GM12878 (cell line): ENCODE data around the gene PREX1. TPM values are rescaled to one million over a fixed set of nuclear protein-coding genes. Genes with fewer than 3 reads are reported as not detected.

Experiments used
- ATAC-seq: fragments of 200-7000 bp; cut with Tn5 transposase; 3 replicates; pipeline ENCODE4 v1.9.1; 2020; ENCODE audit warnings: mild to moderate bottlenecking, moderate library complexity
- BruUV-seq: library from RNA; stranded (reverse); fragments of 400-500 nt; replicated peaks from 2 replicates; lab custom pipeline; 2021; lab: Mats Ljungman, UMichigan
- CTCF ChIA-PET: fragments of 300-600 bp; sonication (Branson Sonifier 250); formaldehyde crosslinking; extraction: SDS; loops from one replicate; lab custom pipeline; 2021; ENCODE audit warnings: inconsistent platforms; lab: Yijun Ruan, JAX
- POLR2A ChIA-PET: fragments of 350-600 bp; formaldehyde crosslinking; extraction: SDS; loops from one replicate; lab custom pipeline; 2021; ENCODE audit warnings: inconsistent platforms; lab: Charles Lee
- RAD21 ChIA-PET: fragments of 300-600 bp; sonication (Branson Sonifier 250); formaldehyde crosslinking; loops from one replicate; lab custom pipeline; 2023; ENCODE audit warnings: antibody characterized with exemption; ENCODE audit not compliant: unreplicated experiment; lab: Charles Lee
- SMC1A ChIA-PET: fragments of 300-600 bp; sonication (Branson Sonifier 250); formaldehyde crosslinking; loops from one replicate; lab custom pipeline; 2023; ENCODE audit not compliant: unreplicated experiment, uncharacterized antibody; lab: Charles Lee
- DNase-seq: peaks from one replicate; pipeline ENCODE4 v3.0.0-alpha.2; 2011; ENCODE audit warnings: low read depth, low spot score
- FAIRE-seq: peaks from 3 replicates; lab custom pipeline; 2011; peaks lifted over from hg19 to GRCh38; lab: Jason Lieb, UNC
- H2AFZ ChIP-seq: 2 replicates; pipeline ENCODE4 v1.6.0; 2011; ENCODE audit warnings: low read depth, low read length, control low read depth; ENCODE audit not compliant: control insufficient read depth
- H3K27ac ChIP-seq: 2 replicates; pipeline ENCODE4 v1.5.1; 2011; ENCODE audit warnings: control low read depth; ENCODE audit not compliant: control insufficient read depth, insufficient read depth
- H3K27me3 ChIP-seq, 2 experiments: replicated peaks in 1 of 2; 2 replicates each; pipeline versions ENCODE4 v1.6.0 to v1.6.1; 2011; ENCODE audit warnings: low read length in 1 of 2; ENCODE audit not compliant: control insufficient read depth in 2 of 2, insufficient read depth in 2 of 2
- H3K36me3 ChIP-seq, 2 experiments: 2 replicates each; pipeline ENCODE4 v1.5.1; 2011; ENCODE audit warnings: low read length in 1 of 2; ENCODE audit not compliant: control insufficient read depth in 2 of 2, insufficient read depth in 2 of 2
- H3K4me1 ChIP-seq: 2 replicates; pipeline ENCODE4 v1.6.1; 2011; ENCODE audit warnings: mild to moderate bottlenecking, low read length, moderate library complexity, mixed read lengths; ENCODE audit not compliant: control insufficient read depth, insufficient read depth
- H3K4me2 ChIP-seq: 2 replicates; pipeline ENCODE4 v1.6.0; 2011; ENCODE audit warnings: control low read depth; ENCODE audit not compliant: control insufficient read depth, insufficient read depth
- H3K4me3 ChIP-seq: fragments of 200-600 bp; sonication (generic); 2 replicates; pipeline ENCODE4 v1.5.1; 2016
- H3K79me2 ChIP-seq: 2 replicates; pipeline ENCODE4 v1.6.0; 2011; ENCODE audit warnings: low read length; ENCODE audit not compliant: control insufficient read depth, insufficient read depth
- H3K9ac ChIP-seq: 2 replicates; pipeline ENCODE4 v1.8.0; 2011; ENCODE audit warnings: low read length, control low read depth, mixed read lengths; ENCODE audit not compliant: control insufficient read depth, insufficient read depth
- H3K9me3 ChIP-seq: replicated peaks from 3 replicates; pipeline ENCODE4 v1.5.1; 2011; ENCODE audit warnings: mild to moderate bottlenecking, low read length; ENCODE audit not compliant: control insufficient read depth, insufficient read depth
- H4K20me1 ChIP-seq: 2 replicates; pipeline ENCODE4 v1.6.0; 2011; ENCODE audit not compliant: control insufficient read depth, insufficient read depth
- BCL11A ChIP-seq: IDR thresholded peaks from 2 replicates; pipeline ENCODE4 v1.6.1; 2011; ENCODE audit warnings: low read depth, low read length
- E2F4 ChIP-seq: IDR thresholded peaks from 2 replicates; pipeline ENCODE4 v1.6.1; 2012; ENCODE audit warnings: low read depth, low read length, improper control_type of control experiment
- GATAD2B ChIP-seq: fragments of 450-650 bp; conservative IDR thresholded peaks from 2 replicates; pipeline ENCODE4 v1.6.1; 2017; ENCODE audit warnings: low read depth, mild to moderate bottlenecking, moderate library complexity
- IRF3 ChIP-seq: fragments of 450-650 bp; IDR thresholded peaks from 2 replicates; pipeline ENCODE4 v1.6.1; 2014; ENCODE audit warnings: mild to moderate bottlenecking
- POLR2A ChIP-seq: IDR thresholded peaks from 2 replicates; pipeline ENCODE4 v1.6.1; 2011; ENCODE audit warnings: low read depth, mild to moderate bottlenecking, low read length
- SPI1 ChIP-seq: IDR thresholded peaks from 2 replicates; pipeline ENCODE4 v1.6.1; 2011; ENCODE audit warnings: low read depth, mild to moderate bottlenecking, low read length, moderate library complexity, borderline replicate concordance; ENCODE audit not compliant: insufficient read depth
- TAF1 ChIP-seq: IDR thresholded peaks from 2 replicates; pipeline ENCODE4 v1.6.1; 2011; ENCODE audit warnings: mild to moderate bottlenecking, low read depth, low read length, borderline replicate concordance
- YBX1 ChIP-seq: fragments of 450-650 bp; IDR thresholded peaks from 2 replicates; pipeline ENCODE4 v1.6.1; 2016; ENCODE audit warnings: antibody characterized with exemption
- WGBS: methylation state at CpG from one replicate; pipeline ENCODE4 v1.1.6; 2016; ENCODE audit warnings: low lambda C conversion rate; ENCODE audit not compliant: insufficient replicate concordance, insufficient coverage; ENCODE audit errors: missing lambda C conversion rate; 5-methylcytosine and 5-hydroxymethylcytosine counted together
- in situ Hi-C: fragments of 300-500 bp; cut with MboI; formaldehyde crosslinking; loops from 9 replicates; pipeline ENCODE4 v1.14.3; 2018; ENCODE audit warnings: mixed read lengths
- intact Hi-C: fragments of 100-400 bp; cut with micrococcal nuclease; formaldehyde crosslinking; loops from one replicate; pipeline ENCODE4 v1.14.2; 2022; ENCODE audit not compliant: unreplicated experiment
- polyA plus RNA-seq, 11 experiments: library from polyadenylated mRNA; depleted of rRNA in 4 of 11; unstranded in 6 of 11; stranded (reverse) in 5 of 11; fragments of >200 nt; fragmentation: Nextera tagmentation in 4 of 11; fragmentation: Illumina TruSeq in 1 of 11; extraction: Ambion mirVana in 4 of 11; extraction: Trizol in 1 of 11; gene quantifications; 1 replicate in 1 of 11; 2 replicates in 10 of 11; pipeline versions ENCODE4 v1.2.1 to v1.2.3, GENCODE V29; 2011 to 2016; ENCODE audit warnings: inconsistent platforms in 2 of 11, missing spikeins in 2 of 11, low read depth in 1 of 11
- total RNA-seq, 4 experiments: library from RNA; depleted of rRNA in 3 of 4; stranded (reverse); fragments of >200 nt in 3 of 4; fragmentation: Illumina TruSeq in 1 of 4; extraction: Trizol in 1 of 4; gene quantifications; 2 replicates each; pipeline versions ENCODE4 v1.2.1 to v1.2.3, GENCODE V29; 2013 to 2021

The PREX1 gene
- total and polyA plus RNA-seq, 10 of the 15 experiments (the other 5 are each of a cell fraction or from before 2014, with no cell fraction given) = 2.6 to 114 (median 38.9) TPM

- no peaks in the 10 kb centered on the region for H3K27me3 ChIP-seq
- no peak overlapping the region for H2AFZ ChIP-seq
- ATAC-seq = no peak
- intact Hi-C loops (loop anchor here (10.0 kb wide), 1 partner anchor 311 kb away; no protein-coding TSS in a partner anchor), in situ Hi-C loops (no loop called here)
- ChIA-PET POLR2A (no interaction called here), RAD21 (interaction anchor here (1.0 kb wide), 1 partner anchor 251 kb away, joined by 3 read pairs; no protein-coding TSS in a partner anchor), CTCF (interaction anchor here (5.9 kb wide), 1 partner anchor 254 kb away, joined by 147 read pairs; no protein-coding TSS in a partner anchor), SMC1A (interaction anchor here (1.3 kb wide), 1 partner anchor 251 kb away, joined by 6 read pairs; no protein-coding TSS in a partner anchor)
- H3K79me2 ChIP-seq = no peaks in the 10 kb centered on the region
- no peak for DNase-seq
- BruUV-seq = no TSS peak
- H3K4me1 ChIP-seq = no peaks in the 10 kb centered on the region
- H3K4me3 ChIP-seq = no peak overlapping the region
- H4K20me1 ChIP-seq = no peaks in the 10 kb centered on the region
- TF ChIP-seq BCL11A = no peak
- no peak for TF ChIP-seq E2F4
- 0 out of 2 replicates have a peak, but pooled peaks have one; percentile 4 for TF ChIP-seq POLR2A
- FAIRE-seq = no peak
- no peaks in the 10 kb centered on the region for H3K9me3 ChIP-seq
- no peak overlapping the region for H3K9ac ChIP-seq
- 96% methylated on average over 10 of the region's 10 CpGs for WGBS
- no peak overlapping the region for H3K27ac ChIP-seq
- peaks cover 58 to 75% of the 10 kb centered on the region in 2 experiments for H3K36me3 ChIP-seq
- no peak overlapping the region for H3K4me2 ChIP-seq
Observed at GRCh38 chr20:48653706-48654051, 174.1 kb downstream of the PREX1 start.

- DNase-seq (no peak), FAIRE-seq (no peak), ATAC-seq (no peak)
- Histone ChIP-seq H3K9ac (no peak overlapping the region), H4K20me1 (no peaks in the 10 kb centered on the region), H3K4me2 (no peak overlapping the region), H3K27ac (no peak overlapping the region), H3K4me3 (no peak overlapping the region), H2AFZ (no peak overlapping the region), H3K4me1 (no peaks in the 10 kb centered on the region), H3K36me3 (peaks cover 56 to 75% of the 10 kb centered on the region in 2 experiments), H3K9me3 (no peaks in the 10 kb centered on the region), H3K79me2 (no peaks in the 10 kb centered on the region), H3K27me3 (no peaks in the 10 kb centered on the region)
- in situ Hi-C loops (no loop called here), intact Hi-C loops (loop anchor here (10.0 kb wide), 1 partner anchor 312 kb away; no protein-coding TSS in a partner anchor)
- no TSS peak for BruUV-seq
- RAD21 ChIA-PET = no interaction called here
- TF ChIP-seq TAF1 (no peak), IRF3 (no peak), GATAD2B (no peak), YBX1 (no peak), SPI1 (no peak)
- SMC1A ChIA-PET = interaction anchor here (1.3 kb wide), 1 partner anchor 252 kb away, joined by 6 read pairs; no protein-coding TSS in a partner anchor
- POLR2A ChIA-PET = no interaction called here
- CTCF ChIA-PET = interaction anchor here (5.9 kb wide), 1 partner anchor 254 kb away, joined by 147 read pairs; no protein-coding TSS in a partner anchor
- 99% methylated on average over 16 of the region's 16 CpGs for WGBS
Observed at GRCh38 chr20:48652961-48653705, 174.7 kb downstream of the PREX1 start.
